GM23338 (cell line): Measurements from ENCODE around the gene COPZ1. TPM values are rescaled to one million over a fixed set of nuclear protein-coding genes. Genes with fewer than 3 reads are reported as not detected.

Experiments used
- ATAC-seq: fragments of 200-7000 bp; cut with Tn5 transposase; 3 replicates; pipeline ENCODE4 v1.9.1; 2020
- DNase-seq: peaks from one replicate; pipeline ENCODE4 v3.0.0-alpha.2; 2015; ENCODE audit warnings: low spot score
- H2AFZ ChIP-seq: fragments of 200-600 bp; sonication (generic); 2 replicates; pipeline ENCODE4 v1.8.0; 2016; ENCODE audit warnings: antibody characterized with exemption, mild to moderate bottlenecking, moderate library complexity
- H3F3A ChIP-seq: fragments of 200-600 bp; sonication (generic); replicated peaks from 2 replicates; pipeline ENCODE4 v1.8.0; 2017; ENCODE audit warnings: antibody characterized with exemption, mixed run types, low read depth
- H3K27ac ChIP-seq: fragments of 200-600 bp; sonication (generic); 2 replicates; pipeline ENCODE4 v1.6.1; 2016; ENCODE audit warnings: low read depth
- H3K27me3 ChIP-seq: fragments of 200-600 bp; sonication (generic); 2 replicates; pipeline ENCODE4 v1.8.0; 2016; ENCODE audit warnings: mild to moderate bottlenecking, mixed run types, moderate library complexity; ENCODE audit not compliant: insufficient read depth
- H3K36me3 ChIP-seq: fragments of 200-600 bp; sonication (generic); 2 replicates; pipeline ENCODE4 v1.8.0; 2016; ENCODE audit warnings: mild to moderate bottlenecking; ENCODE audit not compliant: insufficient read depth
- H3K4me1 ChIP-seq: fragments of 200-600 bp; sonication (generic); 2 replicates; pipeline ENCODE4 v1.8.0; 2016; ENCODE audit warnings: mild to moderate bottlenecking, moderate library complexity; ENCODE audit not compliant: insufficient read depth
- H3K4me2 ChIP-seq: fragments of 200-600 bp; sonication (generic); 2 replicates; pipeline ENCODE4 v1.7.1; 2017; ENCODE audit warnings: mixed run types
- H3K4me3 ChIP-seq: fragments of 200-600 bp; sonication (generic); 2 replicates; pipeline ENCODE4 v1.6.1; 2016; ENCODE audit warnings: mixed run types
- H3K79me2 ChIP-seq: fragments of 200-600 bp; sonication (generic); replicated peaks from 2 replicates; pipeline ENCODE4 v1.8.0; 2017; ENCODE audit warnings: mild to moderate bottlenecking; ENCODE audit not compliant: insufficient read depth
- H3K9me2 ChIP-seq: fragments of 200-600 bp; sonication (generic); 2 replicates; pipeline ENCODE4 v1.8.0; 2017; ENCODE audit not compliant: insufficient read depth
- H4K20me1 ChIP-seq: fragments of 200-600 bp; sonication (generic); replicated peaks from 2 replicates; pipeline ENCODE4 v1.8.0; 2017; ENCODE audit warnings: mild to moderate bottlenecking; ENCODE audit not compliant: insufficient read depth
- H3K27ac Mint-ChIP-seq: 2 replicates; pipeline ENCODE4 v1.8.0; 2020; ENCODE audit warnings: inconsistent platforms, mild to moderate bottlenecking, moderate library complexity, mixed read lengths
- H3K27me3 Mint-ChIP-seq: 3 replicates; pipeline ENCODE4 v1.8.0; 2022; ENCODE audit warnings: low read depth, mild to moderate bottlenecking, moderate library complexity, mixed read lengths, inconsistent platforms; ENCODE audit not compliant: insufficient read depth, poor library complexity
- H3K36me3 Mint-ChIP-seq: 3 replicates; pipeline ENCODE4 v1.8.0; 2021; ENCODE audit warnings: low read depth, mild to moderate bottlenecking, inconsistent platforms, moderate library complexity, mixed read lengths
- H3K4me1 Mint-ChIP-seq: 3 replicates; pipeline ENCODE4 v1.8.0; 2020; ENCODE audit warnings: mild to moderate bottlenecking, inconsistent platforms, mixed read lengths
- H3K4me3 Mint-ChIP-seq: 3 replicates; pipeline ENCODE4 v1.8.0; 2021; ENCODE audit warnings: moderate library complexity, mild to moderate bottlenecking, inconsistent platforms, mixed read lengths
- H3K9me3 Mint-ChIP-seq: 3 replicates; pipeline ENCODE4 v1.8.0; 2020; ENCODE audit warnings: moderate library complexity, mild to moderate bottlenecking, inconsistent platforms, mixed read lengths
- CREB1 ChIP-seq: fragments of 250-450 bp; sonication (Bioruptor Pico); IDR thresholded peaks from 2 replicates; pipeline ENCODE4 v1.5.0; 2020; ENCODE audit warnings: low read depth, mild to moderate bottlenecking, moderate library complexity
- EZH2 ChIP-seq: fragments of 200-600 bp; sonication (generic); IDR thresholded peaks from one replicate; pipeline ENCODE4 v1.8.0; 2017; ENCODE audit warnings: antibody characterized with exemption, mild to moderate bottlenecking, low read depth; ENCODE audit not compliant: unreplicated experiment
- POLR2AphosphoS5 ChIP-seq: IDR thresholded peaks from 2 replicates; pipeline ENCODE4 v1.6.1; 2016; ENCODE audit warnings: antibody characterized with exemption, low read depth
- STAT1 ChIP-seq: IDR thresholded peaks from one replicate; pipeline ENCODE4 v1.6.1; 2016; ENCODE audit warnings: antibody characterized with exemption; ENCODE audit not compliant: unreplicated experiment
- ZNF462 ChIP-seq: fragments of 250-450 bp; sonication (Bioruptor Pico); IDR thresholded peaks from 2 replicates; pipeline ENCODE4 v1.5.0; 2020; ENCODE audit warnings: mild to moderate bottlenecking, moderate library complexity
- polyA plus RNA-seq: library from polyadenylated mRNA; unstranded; fragments of >200 nt; fragmentation: Nextera tagmentation; extraction: Ambion mirVana; gene quantifications from 2 replicates; pipeline ENCODE4 v1.2.1, GENCODE V29; 2016
- total RNA-seq: library from RNA; depleted of rRNA; stranded (reverse); fragments of >200 nt; shearing (Covaris generic); gene quantifications from 2 replicates; pipeline ENCODE4 v1.2.3, GENCODE V29; 2014
- TF ChIP-seq, protein P1 (sequence below), 2 experiments: fragments of 200-600 bp in 1 of 2; sonication (generic) in 1 of 2; conservative IDR thresholded peaks; 2 replicates each; pipeline versions ENCODE4 v1.5.1 to v1.6.1; 2016 to 2017; ENCODE audit warnings: antibody characterized with exemption in 2 of 2, low read depth in 2 of 2, mild to moderate bottlenecking in 2 of 2, moderate library complexity in 1 of 2

Gene COPZ1
- total and polyA plus RNA-seq, 2 experiments from 2014 or later = 79.9 to 91.2 TPM

GRCh38 chr12:54300732-54301427 lies 24.1 kb upstream of the COPZ1 start, which contains the start of gene NFE2:
Gene NFE2, minus strand, starts transcription at chr12:54301015. Its CDS starts 5,767 bp downstream, at chr12:54295248.
- H3K27me3 Mint-ChIP-seq = peaks cover 17% of the 10 kb centered on the region
- TF ChIP-seq EZH2 (no peak), CREB1 (CRISPR knock-in tag) (0 out of 2 replicates have a peak, but pooled peaks have one; percentile 9), ZNF462 (no peak; the same call in 1 of the 2 replicates), STAT1 (no peak), POLR2AphosphoS5 (peak; percentile 54; the same call in 1 of the 2 replicates)
- TF ChIP-seq, protein P1, sequence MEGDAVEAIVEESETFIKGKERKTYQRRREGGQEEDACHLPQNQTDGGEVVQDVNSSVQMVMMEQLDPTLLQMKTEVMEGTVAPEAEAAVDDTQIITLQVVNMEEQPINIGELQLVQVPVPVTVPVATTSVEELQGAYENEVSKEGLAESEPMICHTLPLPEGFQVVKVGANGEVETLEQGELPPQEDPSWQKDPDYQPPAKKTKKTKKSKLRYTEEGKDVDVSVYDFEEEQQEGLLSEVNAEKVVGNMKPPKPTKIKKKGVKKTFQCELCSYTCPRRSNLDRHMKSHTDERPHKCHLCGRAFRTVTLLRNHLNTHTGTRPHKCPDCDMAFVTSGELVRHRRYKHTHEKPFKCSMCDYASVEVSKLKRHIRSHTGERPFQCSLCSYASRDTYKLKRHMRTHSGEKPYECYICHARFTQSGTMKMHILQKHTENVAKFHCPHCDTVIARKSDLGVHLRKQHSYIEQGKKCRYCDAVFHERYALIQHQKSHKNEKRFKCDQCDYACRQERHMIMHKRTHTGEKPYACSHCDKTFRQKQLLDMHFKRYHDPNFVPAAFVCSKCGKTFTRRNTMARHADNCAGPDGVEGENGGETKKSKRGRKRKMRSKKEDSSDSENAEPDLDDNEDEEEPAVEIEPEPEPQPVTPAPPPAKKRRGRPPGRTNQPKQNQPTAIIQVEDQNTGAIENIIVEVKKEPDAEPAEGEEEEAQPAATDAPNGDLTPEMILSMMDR (conservative IDR thresholded peaks at IDR 0.05; ENCODE audit: low read depth in 2 of 2) = 0 out of 4 replicates have a peak, but pooled peaks of 1 of the 2 experiments have one; percentile 5
- H2AFZ ChIP-seq = peak within 1 kb of the TSS; percentile 96
- DNase-seq (peak; percentile 92), ATAC-seq (peak; percentile 91)
- peaks cover 12% of the 10 kb centered on the region for H3F3A ChIP-seq
- peaks cover 50% of the 10 kb centered on the region for H3K4me1 Mint-ChIP-seq
- H4K20me1 ChIP-seq = no peaks in the 10 kb centered on the region
- H3K79me2 ChIP-seq = no peaks in the 10 kb centered on the region
- H3K27ac Mint-ChIP-seq = peak within 1 kb of the TSS; percentile 85
- peak within 1 kb of the TSS; percentile 71 for H3K4me3 ChIP-seq
- H3K4me1 ChIP-seq = peaks cover 47% of the 10 kb centered on the region
- H3K4me3 Mint-ChIP-seq = peak within 1 kb of the TSS; percentile 70
- peak within 1 kb of the TSS; percentile 95; the same call in 1 of the 2 replicates for H3K27ac ChIP-seq
- peak within 1 kb of the TSS; percentile 99 for H3K4me2 ChIP-seq
- no peaks in the 10 kb centered on the region for H3K36me3 Mint-ChIP-seq
- H3K9me2 ChIP-seq = no peaks in the 10 kb centered on the region
- no peaks in the 10 kb centered on the region for H3K9me3 Mint-ChIP-seq
- peaks cover 15% of the 10 kb centered on the region for H3K27me3 ChIP-seq
- no peaks in the 10 kb centered on the region for H3K36me3 ChIP-seq
